ENCODE measurements around the gene PTPRQ.

The PTPRQ gene

GRCh38 chr12:80717856-80718255 is 273.8 kb downstream of the PTPRQ start:
- Histone ChIP-seq H3K9me3 (no peaks in the 10 kb centered on the region), H3K4me3 (no peak overlapping the region), H3K4me1 (no peaks in the 10 kb centered on the region), H3K27ac (no peak overlapping the region), H3K36me3 (no peaks in the 10 kb centered on the region), H3K27me3 (peaks cover 0 to 12% of the 10 kb centered on the region in 2 donors)
- DNase-seq: no peak
- no peak for TF ChIP-seq CTCF (IDR thresholded peaks at IDR 0.05)
- intact Hi-C loops (cut with DNase I; ENCODE audit: low total_unique reads): no loop called here

- intact Hi-C loops (cut with DNase I; ENCODE audit: low total_unique reads): no loop called here
- Histone ChIP-seq H3K27ac (no peak overlapping the region), H3K4me3 (no peak overlapping the region), H3K27me3 (peaks cover 0 to 9% of the 10 kb centered on the region in 2 donors), H3K4me1 (no peaks in the 10 kb centered on the region), H3K9me3 (no peaks in the 10 kb centered on the region), H3K36me3 (no peaks in the 10 kb centered on the region)
- TF ChIP-seq CTCF (IDR thresholded peaks at IDR 0.05): no peak
- DNase-seq: no peak
Measured at GRCh38 chr12:80720516-80720915, 276.5 kb downstream of the PTPRQ start.

GRCh38 chr12:80721326-80721725 is 277.3 kb downstream of the PTPRQ start:
- Histone ChIP-seq H3K9me3 (no peaks in the 10 kb centered on the region), H3K4me3 (no peak overlapping the region), H3K4me1 (no peaks in the 10 kb centered on the region), H3K27ac (no peak overlapping the region), H3K36me3 (no peaks in the 10 kb centered on the region), H3K27me3 (peaks cover 0 to 9% of the 10 kb centered on the region in 2 donors)
- intact Hi-C loops (cut with DNase I; ENCODE audit: low total_unique reads): no loop called here
- TF ChIP-seq CTCF (IDR thresholded peaks at IDR 0.05): no peak
- DNase-seq: no peak
